CD4-positive, alpha-beta T cell treated with Interleukin-12 subunit alpha and Interleukin-12 subunit beta, for 1 hour (primary cell): Measurements from ENCODE around the gene CORO2B.

Experiments
- DNase-seq: peaks from one replicate; pipeline ENCODE4 v3.0.0-alpha.2; 2020

Gene CORO2B

GRCh38 chr15:68653031-68653635 lies 74.3 kb downstream of the CORO2B start:
- DNase-seq = no peak

DNA sequence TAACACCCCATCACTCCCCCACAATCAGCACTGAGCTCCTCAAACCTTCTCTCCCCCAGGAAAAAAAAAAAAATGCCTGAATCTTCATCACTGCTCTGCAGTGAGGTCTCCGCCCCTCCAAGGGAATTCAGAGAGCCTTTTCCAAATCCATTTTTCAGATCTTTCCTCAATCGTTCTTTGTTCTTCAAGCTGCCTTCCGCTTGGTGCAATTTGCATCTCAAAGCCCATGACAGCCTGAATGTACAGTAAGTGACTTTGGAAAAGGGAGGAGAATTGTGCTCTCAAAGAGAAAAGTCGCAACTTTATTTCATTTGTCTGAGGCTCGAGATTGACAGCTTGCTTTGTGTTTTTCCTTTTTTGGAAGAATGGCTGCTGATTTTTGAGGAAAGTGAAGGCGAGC lies 75.0 kb downstream of the CORO2B start:
- no peak for DNase-seq

- no peak for DNase-seq
These were observed 76.2 kb downstream of the CORO2B start for GRCh38 chr15:68654786-68655560.

GRCh38 chr15:68655686-68656437 lies 77.1 kb downstream of the CORO2B start:
- DNase-seq = no peak

DNA sequence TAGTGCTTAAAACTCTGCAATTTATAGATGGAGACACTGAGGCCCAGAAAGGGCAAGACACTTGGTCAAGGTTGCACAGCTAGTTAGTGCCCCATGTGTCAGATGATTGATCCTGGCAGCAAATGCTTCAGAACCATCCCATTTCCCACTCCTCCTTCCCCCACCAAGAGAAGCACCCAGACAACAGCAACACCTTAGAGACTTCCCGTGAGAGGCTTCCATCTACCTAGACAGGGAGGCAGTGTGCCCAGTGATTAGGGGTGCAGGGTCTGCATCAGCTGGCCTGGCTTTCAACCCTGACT lies 77.6 kb downstream of the CORO2B start:
- no peak for DNase-seq

DNA sequence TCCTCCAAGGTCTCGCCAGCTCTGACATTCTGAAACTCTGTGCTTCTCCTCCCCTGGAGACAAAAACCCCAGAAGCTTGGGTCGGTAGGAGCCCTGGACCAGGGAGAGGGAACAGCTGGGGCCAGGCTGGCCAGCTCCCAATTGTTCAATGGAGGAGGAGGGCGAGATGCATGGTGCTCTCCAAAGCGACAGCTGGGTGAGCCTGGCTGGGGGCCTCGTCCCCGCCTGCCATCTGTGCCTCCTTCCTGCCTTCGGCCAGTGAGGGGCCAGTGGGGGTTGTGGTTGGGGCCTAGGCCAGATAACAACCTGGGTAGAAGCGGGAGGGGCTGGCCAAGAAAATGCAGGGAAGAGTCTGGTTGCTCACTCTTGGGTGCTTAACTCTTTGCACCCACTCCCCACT lies 79.4 kb downstream of the CORO2B start:
- no peak for DNase-seq

DNA sequence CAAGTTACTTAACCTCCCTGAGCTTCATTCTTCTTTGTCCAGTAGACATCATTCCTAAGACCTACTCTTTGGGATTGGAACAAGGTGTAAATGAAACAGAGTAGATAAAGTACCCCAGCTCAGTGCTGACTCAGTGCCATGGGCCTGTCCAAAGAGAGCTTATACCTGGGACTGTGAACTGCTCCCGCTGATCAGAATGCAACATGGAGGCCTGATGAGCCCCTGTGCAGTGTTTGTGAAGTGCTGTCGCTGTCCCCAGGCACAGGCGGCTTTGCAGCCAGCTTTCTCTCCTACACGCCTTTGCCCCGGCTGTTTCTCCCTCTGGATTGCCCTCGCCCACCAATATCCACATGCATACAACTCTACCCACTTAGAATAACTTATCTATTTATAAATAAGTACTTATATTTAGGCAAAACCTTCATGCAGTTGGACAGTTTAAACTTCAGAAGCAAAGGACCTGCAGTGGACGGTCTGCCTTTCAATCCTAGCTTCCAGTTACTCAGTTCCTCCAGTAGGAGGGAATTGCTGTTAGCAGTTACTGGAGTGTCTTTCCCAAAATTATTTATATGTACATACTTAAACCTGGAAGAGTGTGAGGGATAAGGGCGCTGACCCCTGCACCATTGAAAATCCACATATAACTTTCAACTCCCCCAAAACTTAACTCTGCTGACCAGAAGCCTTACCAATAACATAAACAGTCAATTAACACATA lies 80.0 kb downstream of the CORO2B start:
- DNase-seq = no peak

- DNase-seq = no peak
These were observed 84.7 kb downstream of the CORO2B start for GRCh38 chr15:68663526-68663925.

DNA sequence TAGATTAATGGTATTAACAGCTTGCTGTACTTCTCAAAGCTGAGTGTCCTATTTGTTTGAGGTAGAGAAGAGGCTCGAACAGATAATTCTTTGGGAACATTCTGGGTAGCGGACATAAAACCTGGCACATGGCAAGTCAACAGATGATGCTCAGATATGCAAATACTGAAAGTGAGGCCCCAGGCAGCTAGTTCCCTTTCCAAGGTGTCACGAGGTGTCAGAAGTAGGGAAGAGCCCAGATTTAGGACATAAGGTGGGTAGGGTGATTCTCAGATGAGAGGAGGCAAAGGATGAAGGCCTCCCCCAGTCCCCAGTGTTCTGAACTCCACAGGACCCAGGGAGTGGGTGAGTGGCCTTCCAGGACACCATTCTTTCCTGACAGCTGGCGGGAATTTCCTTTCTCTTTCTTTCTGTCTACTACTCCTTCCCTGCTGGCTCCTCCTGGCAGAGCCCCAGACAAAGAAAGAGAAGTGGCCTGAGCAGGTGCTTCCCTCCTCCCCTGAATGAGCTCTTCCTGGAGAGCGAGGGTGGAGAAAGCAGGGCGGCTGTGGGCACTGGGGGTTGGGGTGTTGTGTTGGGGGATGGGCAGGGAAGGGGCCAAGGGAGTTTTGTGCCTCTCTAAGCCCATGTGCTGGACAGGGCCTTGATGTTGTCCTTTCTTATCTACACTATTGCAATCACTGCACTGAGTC lies 87.5 kb downstream of the CORO2B start:
- DNase-seq = no peak

- DNase-seq = no peak
These were observed 88.1 kb downstream of the CORO2B start for GRCh38 chr15:68666812-68667450.

GRCh38 chr15:68667800-68668625 lies 89.2 kb downstream of the CORO2B start:
- DNase-seq = no peak

- DNase-seq = no peak
These were observed 90.3 kb downstream of the CORO2B start for GRCh38 chr15:68668926-68669600.

- DNase-seq = no peak
These were observed 93.5 kb downstream of the CORO2B start for GRCh38 chr15:68672251-68672650.

DNA sequence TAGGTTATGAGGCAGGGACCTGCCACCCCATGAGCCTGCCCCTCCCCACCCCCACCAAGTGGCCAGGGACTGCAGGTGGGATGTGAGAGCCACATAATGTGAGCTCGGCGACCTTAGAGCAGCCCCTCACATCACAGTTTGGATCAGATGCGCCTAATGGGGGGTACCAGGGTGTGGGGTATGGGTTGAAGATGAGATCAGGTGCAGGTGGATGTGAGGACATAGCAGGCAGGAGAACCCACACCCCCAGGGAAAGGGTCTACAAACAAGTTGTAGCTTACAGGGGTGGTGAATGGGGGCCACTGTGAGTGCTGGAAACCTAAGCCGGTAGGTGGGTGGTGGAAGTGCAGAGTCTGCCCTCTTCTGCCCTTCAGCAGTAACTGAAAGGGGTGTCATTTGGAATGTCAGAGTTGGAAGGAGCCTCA lies 94.0 kb downstream of the CORO2B start:
- no peak for DNase-seq

GRCh38 chr15:68674975-68675374 lies 96.2 kb downstream of the CORO2B start:
- no peak for DNase-seq

- DNase-seq = no peak
These were observed 97.3 kb downstream of the CORO2B start for GRCh38 chr15:68676011-68676605.

GRCh38 chr15:68676926-68677325 lies 98.1 kb downstream of the CORO2B start:
- DNase-seq = no peak

DNA sequence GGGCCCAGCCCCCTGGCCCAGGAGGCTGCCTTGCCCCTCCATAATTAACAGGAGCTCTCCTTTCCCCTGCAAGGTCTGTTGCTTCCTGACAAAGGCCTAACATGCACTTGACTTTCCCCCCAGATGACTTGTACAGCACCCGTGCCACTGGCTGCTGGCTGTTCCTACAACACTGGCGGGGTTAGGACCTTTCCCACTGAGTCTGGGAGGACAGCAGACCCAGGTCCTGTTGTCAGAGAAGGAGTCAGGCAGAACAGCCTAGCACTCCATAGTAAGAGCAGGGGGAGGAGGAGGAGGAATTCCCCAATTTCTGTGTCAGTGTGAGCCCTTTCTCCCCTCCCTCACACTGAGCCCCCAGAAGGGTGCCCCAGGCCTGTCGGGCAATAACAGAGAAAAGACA lies 99.2 kb downstream of the CORO2B start:
- DNase-seq = no peak

DNA sequence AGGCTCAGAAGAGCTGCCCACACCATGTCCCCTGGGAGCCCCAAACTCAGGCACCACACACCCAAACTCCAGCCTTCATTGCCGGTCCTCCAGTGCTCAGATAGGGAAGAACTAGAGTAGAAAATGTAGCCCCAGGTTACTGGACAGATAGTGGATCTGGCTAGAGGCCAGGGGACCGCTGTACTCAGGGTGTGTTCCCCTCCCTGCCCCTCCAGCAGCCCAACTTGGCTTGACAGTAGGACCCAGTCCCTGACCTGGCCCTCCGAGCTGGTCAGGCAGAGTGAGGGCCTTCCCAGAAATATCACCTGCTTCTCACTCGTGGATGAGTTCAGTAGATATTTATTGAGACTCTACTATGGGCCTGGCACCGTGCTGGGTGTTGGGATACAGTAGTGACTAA lies 100.0 kb downstream of the CORO2B start:
- no peak for DNase-seq

DNA sequence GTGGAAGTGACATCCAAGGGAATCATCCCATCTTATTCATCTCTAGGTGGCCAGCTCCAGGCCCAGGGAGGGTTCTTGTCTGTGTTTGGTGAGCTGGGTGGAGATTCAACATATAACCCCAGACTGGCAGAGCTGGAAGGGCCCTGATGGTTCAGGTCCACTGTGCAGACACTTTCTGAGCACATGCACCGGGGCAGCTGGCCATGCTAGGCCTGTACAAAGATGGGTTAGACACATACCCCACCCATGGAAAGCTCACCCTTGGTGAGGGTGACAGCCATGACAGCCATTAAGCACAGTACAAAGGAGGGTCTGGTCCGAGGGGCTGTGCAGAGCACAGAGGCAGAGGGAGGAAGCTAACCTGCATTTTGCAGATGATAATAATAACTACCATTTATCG lies 100.4 kb downstream of the CORO2B start:
- no peak for DNase-seq
